NB4 (cell line): ENCODE data around the gene MIEN1.

ENCODE experiments used
- CTCF ChIP-seq: IDR thresholded peaks from one replicate; pipeline ENCODE4 v1.5.1; 2012; ENCODE audit warnings: low read depth, low read length
- POLR2A ChIP-seq: IDR thresholded peaks from 2 replicates; pipeline ENCODE4 v1.6.1; 2011; ENCODE audit warnings: mild to moderate bottlenecking; ENCODE audit not compliant: insufficient read length; ENCODE audit errors: extremely low read depth

GRCh38 chr17:39742126-39742855, 12.0 kb upstream of the MIEN1 start:
- TF ChIP-seq POLR2A (no peak), CTCF (no peak)
